Esophagus (tissue), 2 donors: Measurements from ENCODE around the gene NUFIP2. TPM values are rescaled to one million over a fixed set of nuclear protein-coding genes. Genes with fewer than 3 reads are reported as not detected.

ENCODE experiments used
- H3K27ac ChIP-seq, 2 donors: one replicate each; pipeline ENCODE4 v1.5.1; 2013; ENCODE audit warnings: low read depth in 2 of 2, mild to moderate bottlenecking in 2 of 2, inconsistent platforms in 1 of 2, low read length in 1 of 2, moderate library complexity in 1 of 2
- H3K27me3 ChIP-seq, 2 donors: one replicate each; pipeline ENCODE4 v1.6.1; 2013; ENCODE audit warnings: low read length in 2 of 2, control low read depth in 1 of 2, mild to moderate bottlenecking in 1 of 2; ENCODE audit not compliant: insufficient read depth in 2 of 2, control insufficient read depth in 1 of 2
- H3K36me3 ChIP-seq, 2 donors: one replicate each; pipeline ENCODE4 v1.6.1; 2013; ENCODE audit warnings: low read length in 1 of 2; ENCODE audit not compliant: control insufficient read depth in 2 of 2, insufficient read depth in 2 of 2
- H3K4me1 ChIP-seq, 2 donors: one replicate each; pipeline ENCODE4 v1.6.1; 2013; ENCODE audit warnings: low read length in 1 of 2; ENCODE audit not compliant: control insufficient read depth in 2 of 2, insufficient read depth in 2 of 2
- H3K4me3 ChIP-seq, 2 donors: one replicate each; pipeline ENCODE4 v1.5.1; 2013; ENCODE audit warnings: low read length in 2 of 2, mild to moderate bottlenecking in 2 of 2, low read depth in 1 of 2, moderate library complexity in 1 of 2
- H3K9me3 ChIP-seq, 2 donors: one replicate each; pipeline ENCODE4 v1.6.1; 2013; ENCODE audit warnings: mild to moderate bottlenecking in 2 of 2, low read depth in 1 of 2, low read length in 1 of 2, moderate library complexity in 1 of 2; ENCODE audit not compliant: control insufficient read depth in 2 of 2, insufficient read depth in 1 of 2
- WGBS, 2 donors: extraction: QIAGEN DNeasy Blood & Tissue Kit; methylation state at CpG; one replicate each; pipeline ENCODE4 v1.1.7; 2013; 5-methylcytosine and 5-hydroxymethylcytosine counted together
- polyA plus RNA-seq, 2 donors: library from polyadenylated mRNA; stranded (reverse); fragments of 200-250 nt; gene quantifications; one replicate each; pipeline ENCODE4 v1.2.3, GENCODE V29; 2013
- donor health status: healthy with polysubstance abuse.
- donor health status: Bipolar disorder and iron deficiency.

NUFIP2 gene
- polyA plus RNA-seq, 2 donors: 7.0 to 7.5 TPM

DNA sequence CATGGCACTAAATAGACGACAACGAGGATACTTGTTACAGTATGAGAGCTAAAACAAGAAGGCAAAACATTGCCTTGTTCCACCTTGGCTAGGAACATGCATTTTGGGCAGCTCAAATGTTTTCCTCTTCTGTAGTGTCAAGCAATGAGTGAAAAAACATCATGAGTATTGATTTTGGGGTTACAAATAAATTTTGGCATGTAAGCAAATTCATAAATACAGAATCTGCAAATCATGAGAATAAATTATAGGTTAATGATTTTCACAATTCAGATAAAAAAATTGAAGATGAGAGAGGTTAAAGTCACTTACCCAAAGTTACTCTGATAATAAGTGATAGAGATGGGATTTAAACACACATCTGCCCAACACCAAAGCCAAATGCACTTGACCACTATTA, 28.4 kb upstream of the NUFIP2 start:
- Histone ChIP-seq H3K4me3 (no peak overlapping the region), H3K4me1 (no peaks in the 10 kb centered on the region), H3K27ac (no peak overlapping the region), H3K36me3 (no peaks in the 10 kb centered on the region), H3K27me3 (no peaks in the 10 kb centered on the region), H3K9me3 (no peaks in the 10 kb centered on the region)
- 89 to 90% methylated on average over 2 of the region's 2 CpGs for WGBS, 2 donors

DNA sequence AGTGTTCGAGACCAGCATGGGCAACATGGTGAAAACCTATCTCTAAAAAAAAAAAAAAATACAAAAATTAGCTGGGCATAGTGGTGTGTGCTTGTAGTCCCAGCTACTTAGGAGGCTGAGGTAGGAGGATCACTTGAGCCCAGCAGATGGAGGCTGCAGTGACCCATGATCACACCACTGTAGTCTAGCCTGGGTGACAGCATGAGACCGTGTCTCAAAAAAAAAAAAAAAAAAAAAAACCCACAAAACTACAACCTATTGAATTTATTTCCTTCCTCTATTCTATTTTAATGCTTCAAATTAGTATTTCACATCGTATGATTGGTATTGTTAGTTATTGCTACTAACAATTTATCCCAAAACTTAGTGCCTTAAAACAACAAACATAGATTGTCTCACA, 9.4 kb upstream of the NUFIP2 start:
- H3K27me3 ChIP-seq: no peaks in the 10 kb centered on the region
- H3K9me3 ChIP-seq: no peaks in the 10 kb centered on the region
- H3K27ac ChIP-seq: no peak overlapping the region
- no peaks in the 10 kb centered on the region for H3K4me1 ChIP-seq
- no peaks in the 10 kb centered on the region for H3K36me3 ChIP-seq
- WGBS, 2 donors: 75 to 85% methylated on average over 3 of the region's 3 CpGs
- H3K4me3 ChIP-seq: no peak overlapping the region

- Histone ChIP-seq H3K27ac (no peak overlapping the region), H3K4me1 (no peaks in the 10 kb centered on the region), H3K4me3 (no peak overlapping the region), H3K27me3 (no peaks in the 10 kb centered on the region), H3K36me3 (no peaks in the 10 kb centered on the region), H3K9me3 (no peaks in the 10 kb centered on the region)
- WGBS, 2 donors: 95 to 97% methylated on average over 2 of the region's 2 CpGs
Observed at GRCh38 chr17:29299031-29299430, 5.1 kb upstream of the NUFIP2 start.

- no peaks in the 10 kb centered on the region for H3K27me3 ChIP-seq
- no peak overlapping the region for H3K27ac ChIP-seq
- no peaks in the 10 kb centered on the region for H3K36me3 ChIP-seq
- 95 to 96% methylated on average over 3 of the region's 3 CpGs for WGBS, 2 donors
- no peaks in the 10 kb centered on the region for H3K4me1 ChIP-seq
- H3K9me3 ChIP-seq: no peaks in the 10 kb centered on the region
- no peak overlapping the region for H3K4me3 ChIP-seq
Observed at GRCh38 chr17:29295420-29295819, 1.5 kb upstream of the NUFIP2 start.

- WGBS, 2 donors: 0 to 1% methylated on average over 2 of the region's 2 CpGs
- H3K4me3 ChIP-seq: peak overlapping the region; percentile 94 to 95
Observed at GRCh38 chr17:29294580-29294900, 592 bp upstream of the NUFIP2 start.

DNA sequence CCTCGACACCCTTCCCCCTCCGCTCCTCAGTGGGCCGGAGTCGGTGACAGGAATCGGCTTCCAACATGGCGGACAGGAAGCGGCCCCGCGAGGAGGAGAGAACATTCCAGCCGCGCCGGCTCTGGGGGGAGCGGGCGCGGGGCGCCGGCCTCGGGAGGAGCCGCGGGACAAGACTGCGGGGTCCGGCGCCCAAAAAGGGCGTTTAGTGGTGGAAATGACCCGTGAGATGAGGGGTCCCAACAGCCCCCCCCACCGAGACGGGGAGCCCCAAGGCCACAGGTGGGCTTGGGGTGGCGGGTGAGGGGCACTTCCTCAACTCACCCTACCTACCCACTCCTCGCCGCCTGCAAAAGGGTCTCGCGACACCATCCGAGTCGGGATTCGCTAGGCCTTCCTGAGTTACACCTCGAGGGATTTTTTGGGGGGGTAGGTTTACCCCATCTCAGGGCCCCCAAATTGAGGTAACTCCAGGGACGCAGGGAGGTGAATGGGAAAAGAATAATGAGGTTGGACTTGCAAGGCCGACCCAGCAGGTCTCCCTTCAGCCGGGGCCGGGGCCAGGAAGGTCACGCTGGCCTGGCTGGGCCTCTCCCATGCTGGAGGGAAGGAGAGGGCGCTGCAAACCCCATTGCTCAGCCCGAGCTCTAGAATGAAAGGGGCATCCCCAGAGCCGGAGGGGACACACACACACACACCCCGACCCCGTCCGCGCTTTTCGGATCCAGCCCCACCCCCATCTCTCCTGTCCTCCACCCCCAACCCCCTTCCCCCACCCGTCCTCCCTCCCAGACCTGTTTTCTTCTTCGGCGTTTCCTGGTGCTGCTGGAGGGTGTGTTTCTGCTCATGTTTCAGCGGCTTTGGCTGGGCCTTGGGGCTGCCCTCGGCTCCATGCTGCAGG, 707 bp downstream of the NUFIP2 start:
- Histone ChIP-seq H3K4me1 (peaks cover 0 to 2% of the 10 kb centered on the region in 2 donors), H3K9me3 (no peaks in the 10 kb centered on the region), H3K27ac (peak overlapping the region; percentile 99 to 100), H3K27me3 (no peaks in the 10 kb centered on the region), H3K36me3 (peaks cover 0 to 2% of the 10 kb centered on the region in 2 donors), H3K4me3 (peak overlapping the region; percentile 94 to 95)
- WGBS, 2 donors: 0 to 1% methylated on average over 48 to 54 of the region's 54 CpGs

More at GRCh38 chr17:29294580-29294900, 592 bp upstream of the NUFIP2 start:
- no peaks in the 10 kb centered on the region for H3K9me3 ChIP-seq
- no peaks in the 10 kb centered on the region for H3K36me3 ChIP-seq
- peaks cover 0 to 2% of the 10 kb centered on the region in 2 donors for H3K4me1 ChIP-seq
- H3K27me3 ChIP-seq: no peaks in the 10 kb centered on the region
- peak overlapping the region; percentile 99 to 100 for H3K27ac ChIP-seq

DNA sequence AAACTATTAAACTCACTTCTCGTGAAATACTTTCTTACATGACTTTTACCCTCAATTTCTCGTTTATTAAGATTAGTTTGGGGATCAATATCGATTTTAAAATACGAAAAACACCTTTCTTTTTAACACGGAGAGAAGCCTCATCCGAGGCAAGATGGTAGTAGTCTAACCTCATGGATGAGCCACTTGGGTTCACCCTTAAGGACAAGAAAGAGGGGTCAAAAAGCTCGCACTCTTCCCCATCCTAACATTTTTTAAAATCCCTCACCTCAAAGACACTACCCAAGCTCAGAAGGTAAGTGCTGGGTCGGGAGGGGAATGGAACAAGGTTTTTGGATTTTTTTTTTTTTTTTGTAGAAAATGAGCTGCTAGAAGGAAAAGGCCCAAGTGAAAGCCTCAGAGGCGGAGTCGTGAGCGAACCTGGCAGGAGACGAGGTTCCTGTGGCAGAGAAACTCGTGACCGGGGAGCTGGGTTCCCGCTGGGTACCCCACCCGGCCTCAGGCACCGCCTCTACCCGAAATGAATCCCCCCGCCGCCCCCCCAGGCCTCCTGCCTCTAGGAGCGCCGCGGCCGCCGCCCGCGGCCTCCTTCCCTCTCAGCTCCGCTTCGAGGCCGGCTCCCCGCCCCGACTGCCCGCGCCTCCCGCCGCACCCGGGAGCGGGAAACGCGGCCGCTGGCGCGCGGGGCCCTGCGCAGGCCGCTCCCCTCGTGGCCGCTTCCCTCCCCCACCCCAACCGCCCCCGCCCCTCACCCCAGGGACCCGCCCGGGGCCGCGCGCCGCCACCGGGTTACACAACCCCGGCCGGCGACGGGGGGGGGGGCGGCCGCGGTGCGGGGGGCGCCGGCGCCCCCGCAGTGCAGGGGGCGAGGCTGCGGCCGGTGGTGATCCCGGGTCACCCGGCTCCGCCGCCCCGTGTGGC, 1.6 kb downstream of the NUFIP2 start:
- Histone ChIP-seq H3K4me3 (peak overlapping the region; percentile 94 to 95), H3K9me3 (no peaks in the 10 kb centered on the region), H3K36me3 (peaks cover 0 to 2% of the 10 kb centered on the region in 2 donors), H3K27ac (peak overlapping the region; percentile 99 to 100), H3K27me3 (no peaks in the 10 kb centered on the region), H3K4me1 (peaks cover 0 to 2% of the 10 kb centered on the region in 2 donors)
- 1% methylated on average over 24 to 77 of the region's 77 CpGs for WGBS, 2 donors

- peak overlapping the region in 1 of 2 donors; percentile 94 for H3K4me3 ChIP-seq
- WGBS, 2 donors: 6 to 8% methylated on average over 5 of the region's 5 CpGs
Observed at GRCh38 chr17:29291163-29291752, 2.7 kb downstream of the NUFIP2 start.

DNA sequence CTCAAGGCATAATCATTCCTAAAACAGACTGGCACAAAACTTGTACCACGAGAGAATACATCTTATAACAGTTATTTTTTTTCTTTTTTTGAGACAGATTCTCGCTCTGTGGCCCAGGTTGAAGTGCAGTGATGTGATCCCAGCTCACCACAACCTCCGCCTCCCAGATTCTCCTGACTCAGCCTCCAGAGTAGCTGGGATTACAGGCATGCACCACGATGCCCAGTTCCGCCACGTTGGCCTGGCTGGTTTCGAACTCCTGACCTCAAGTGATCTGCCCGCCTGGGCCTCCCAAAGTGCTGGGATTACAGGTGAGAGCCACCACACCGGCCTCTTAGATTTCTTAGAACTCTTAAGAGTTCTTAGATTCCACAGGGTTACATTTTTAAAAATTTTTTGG, 4.1 kb downstream of the NUFIP2 start:
- Histone ChIP-seq H3K9me3 (no peaks in the 10 kb centered on the region), H3K4me3 (no peak overlapping the region), H3K27ac (no peak overlapping the region), H3K36me3 (peaks cover 12 to 13% of the 10 kb centered on the region in 2 donors), H3K27me3 (no peaks in the 10 kb centered on the region), H3K4me1 (peaks cover 0 to 2% of the 10 kb centered on the region in 2 donors)
- WGBS, 2 donors: 83 to 84% methylated on average over 9 of the region's 9 CpGs

More at GRCh38 chr17:29291163-29291752, 2.7 kb downstream of the NUFIP2 start:
- H3K27ac ChIP-seq: no peak overlapping the region
- H3K9me3 ChIP-seq: no peaks in the 10 kb centered on the region
- H3K4me1 ChIP-seq: peaks cover 0 to 2% of the 10 kb centered on the region in 2 donors
- H3K27me3 ChIP-seq: no peaks in the 10 kb centered on the region
- H3K36me3 ChIP-seq: peaks cover 7 to 9% of the 10 kb centered on the region in 2 donors
